Measurements from ENCODE around the gene TRIM56.
"Not testable (repeated sequence)": the region's sequence is repeated elsewhere in the genome, so short reads cannot be mapped to it uniquely, and the experiment has no call there.

Gene TRIM56

GRCh38 chr7:101092266-101092905, 7.1 kb downstream of the TRIM56 start:
- DNase-seq (ENCODE audit: low spot score) = not testable (repeated sequence)

GRCh38 chr7:101093906-101094305, 8.6 kb downstream of the TRIM56 start:
- no peak for DNase-seq (ENCODE audit: low spot score)

GRCh38 chr7:101094376-101094775, 9.1 kb downstream of the TRIM56 start:
- DNase-seq (ENCODE audit: low spot score) = no peak

GRCh38 chr7:101094791-101095375, 9.6 kb downstream of the TRIM56 start:
- DNase-seq (ENCODE audit: low spot score) = no peak

- DNase-seq (ENCODE audit: low spot score) = no peak
Observed at GRCh38 chr7:101096331-101096956, 11.2 kb downstream of the TRIM56 start.

GRCh38 chr7:101096957-101097347, 11.7 kb downstream of the TRIM56 start:
- no peak for DNase-seq (ENCODE audit: low spot score)

- DNase-seq (ENCODE audit: low spot score) = no peak
Observed at GRCh38 chr7:101097561-101097960, 12.3 kb downstream of the TRIM56 start.

- DNase-seq (ENCODE audit: low spot score) = peak; percentile 90
Observed at GRCh38 chr7:101099969-101100781, 14.9 kb downstream of the TRIM56 start.

GRCh38 chr7:101100858-101101847, 15.9 kb downstream of the TRIM56 start:
- no peak for DNase-seq (ENCODE audit: low spot score)

GRCh38 chr7:101102026-101102425, 16.7 kb downstream of the TRIM56 start:
- no peak for DNase-seq (ENCODE audit: low spot score)

- DNase-seq (ENCODE audit: low spot score) = not testable (repeated sequence)
Observed at GRCh38 chr7:101103701-101104100, 18.4 kb downstream of the TRIM56 start.

- no peak for DNase-seq (ENCODE audit: low spot score)
Observed at GRCh38 chr7:101104193-101104713, 19.0 kb downstream of the TRIM56 start.

- no peak for DNase-seq (ENCODE audit: low spot score)
Observed at GRCh38 chr7:101104799-101105198, 19.5 kb downstream of the TRIM56 start.

- not testable (repeated sequence) for DNase-seq (ENCODE audit: low spot score)
Observed at GRCh38 chr7:101105248-101105647, 20.0 kb downstream of the TRIM56 start.

- no peak for DNase-seq (ENCODE audit: low spot score)
Observed at GRCh38 chr7:101106386-101106785, 21.1 kb downstream of the TRIM56 start.

GRCh38 chr7:101108330-101108857, 23.1 kb downstream of the TRIM56 start:
- DNase-seq (ENCODE audit: low spot score) = no peak

GRCh38 chr7:101108961-101109360, 23.7 kb downstream of the TRIM56 start:
- no peak for DNase-seq (ENCODE audit: low spot score)

- DNase-seq (ENCODE audit: low spot score) = no peak
Observed at GRCh38 chr7:101109368-101109767, 24.1 kb downstream of the TRIM56 start.

- DNase-seq (ENCODE audit: low spot score) = no peak
Observed at GRCh38 chr7:101111261-101111660, 26.0 kb downstream of the TRIM56 start.

- no peak for DNase-seq (ENCODE audit: low spot score)
Observed at GRCh38 chr7:101112233-101112632, 27.0 kb downstream of the TRIM56 start.

- not testable (repeated sequence) for DNase-seq (ENCODE audit: low spot score)
Observed at GRCh38 chr7:101113140-101113539, 27.9 kb downstream of the TRIM56 start.
